ENCODE data around the gene CAVIN3.

CAVIN3 gene

GRCh38 chr11:6269994-6270393, 50.3 kb downstream of the CAVIN3 start:
- no peak for DNase-seq (ENCODE audit: low spot score)

All from COLO829 (cell line).